Hepatic stellate cell (primary cell): ENCODE measurements around the gene ZNF429.
"Not testable (repeated sequence)": the region's sequence is repeated elsewhere in the genome, so short reads cannot be mapped to it uniquely, and the experiment has no call there.

Source experiments
- DNase-seq: peaks from one replicate; pipeline ENCODE4 v3.0.0; 2011; ENCODE audit warnings: low spot score

ZNF429 gene

GRCh38 chr19:21590867-21591266 lies 85.5 kb downstream of the ZNF429 start:
- no peak for DNase-seq

- no peak for DNase-seq
Observed at GRCh38 chr19:21593008-21593481, 87.6 kb downstream of the ZNF429 start.

GRCh38 chr19:21593502-21593901 lies 88.1 kb downstream of the ZNF429 start:
- DNase-seq: no peak

GRCh38 chr19:21593934-21594820 lies 88.8 kb downstream of the ZNF429 start:
- DNase-seq: no peak

- no peak for DNase-seq
Observed at GRCh38 chr19:21595185-21595584, 89.8 kb downstream of the ZNF429 start.

GRCh38 chr19:21602082-21602658 lies 96.8 kb downstream of the ZNF429 start:
- no peak for DNase-seq

- not testable (repeated sequence) for DNase-seq
Observed at GRCh38 chr19:21602659-21603430, 97.4 kb downstream of the ZNF429 start.

- no peak for DNase-seq
Observed at GRCh38 chr19:21603431-21604231, 98.2 kb downstream of the ZNF429 start.

- no peak for DNase-seq
Observed at GRCh38 chr19:21604351-21604926, 99.0 kb downstream of the ZNF429 start.
